Measurements from ENCODE around the gene GTPBP10. TPM values are rescaled to one million over a fixed set of nuclear protein-coding genes. Genes with fewer than 3 reads are reported as not detected.

GTPBP10 gene
- total and polyA plus RNA-seq, 9 of the 15 experiments (the other 6 are each of a cell fraction or from before 2014, with no cell fraction given), result 34.6 to 89.8 (median 76.4) TPM

DNA sequence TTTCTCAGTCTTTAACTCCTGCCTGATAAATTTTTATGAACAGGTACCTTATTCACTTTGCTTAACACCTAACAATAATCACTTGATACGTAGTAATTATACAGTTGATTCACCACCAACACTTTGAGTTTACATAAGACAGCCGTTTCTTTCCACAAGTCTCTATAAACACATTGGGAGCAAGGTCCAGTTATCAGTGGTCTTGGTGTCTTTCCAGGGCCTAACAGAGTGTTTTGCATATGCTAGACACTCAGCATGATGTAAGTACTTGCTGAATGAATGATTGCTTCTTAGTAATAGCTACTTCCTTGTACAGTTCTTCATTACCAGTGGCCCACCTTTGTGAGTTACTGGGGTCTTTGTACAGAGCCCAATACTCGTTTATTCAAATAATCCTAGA is 63.2 kb downstream of the GTPBP10 start:
- no peak overlapping the region for H3K4me2 ChIP-seq (ENCODE audit: insufficient read depth, low read length)
- no TSS peak for BruUV-seq (replicated peaks)
- H4K20me1 ChIP-seq (replicated peaks; ENCODE audit: control insufficient read depth, insufficient read depth, low read length), result no peaks in the 10 kb centered on the region
- no peaks in the 10 kb centered on the region for H3K79me2 ChIP-seq (ENCODE audit: control insufficient read depth, insufficient read depth, low read length)
- DNase-seq (ENCODE audit: extremely low read depth in 1 of 4, low spot score in 3 of 4) (no peak), ATAC-seq (no peak), FAIRE-seq (no peak)
- no peak overlapping the region for H2AFZ ChIP-seq (ENCODE audit: low read depth, low read length)
- ChIA-PET POLR2A (interaction anchor here (0.6 to 1.2 kb wide), 2 partner anchors 8 to 11 kb away, joined by 3 read pairs; no protein-coding TSS in a partner anchor), CTCF (ENCODE audit: low intra/inter-chr PET ratio) (no interaction called here)
- 46% methylated on average over 3 of the region's 3 CpGs for whole genome bisulfite sequencing (ENCODE audit: insufficient coverage, low coverage, missing lambda C conversion rate)
- H3K27me3 ChIP-seq (ENCODE audit: control insufficient read depth in 2 of 2, insufficient read depth in 2 of 2, low read length in 2 of 2), result no peaks in the 10 kb centered on the region
- peaks cover 0 to 1% of the 10 kb centered on the region in 2 experiments; a peak in 2 of 5 replicates for H3K4me1 ChIP-seq (replicated peaks in 1 of 2; ENCODE audit: control insufficient read depth in 2 of 2, insufficient read depth in 2 of 2, low read length in 2 of 2)
- H3K9me3 ChIP-seq (replicated peaks; ENCODE audit: control insufficient read depth, insufficient read depth, low read depth, low read length), result no peaks in the 10 kb centered on the region
- H3K36me3 ChIP-seq (ENCODE audit: control insufficient read depth, insufficient read depth, low read length), result peaks cover 38% of the 10 kb centered on the region
- intact Hi-C loops (cut with micrococcal nuclease) (no loop called here), in situ Hi-C loops (cut with MboI) (no loop called here)
- no peaks in the 10 kb centered on the region for H3K9me1 ChIP-seq (ENCODE audit: control insufficient read depth, insufficient read depth, low read length)
- TF ChIP-seq YY1 (IDR thresholded peaks at IDR 0.05; ENCODE audit: borderline replicate concordance in 1 of 3, control insufficient read depth in 1 of 3, extremely low read depth in 1 of 3, insufficient read depth in 3 of 3, insufficient read length in 1 of 3, insufficient replicate concordance in 2 of 3, low read depth in 1 of 3, low read length in 2 of 3) (no peak), RFX5 (IDR thresholded peaks at IDR 0.05; ENCODE audit: low read depth, low read length) (no peak), DDX20 (tag; IDR thresholded peaks at IDR 0.05; ENCODE audit: low read depth) (no peak), ZNF311 (CRISPR knock-in tag; IDR thresholded peaks at IDR 0.05) (no peak), ZNF830 (CRISPR knock-in tag; IDR thresholded peaks at IDR 0.05) (no peak), MXI1 (IDR thresholded peaks at IDR 0.05; ENCODE audit: low read depth, low read length) (no peak), GTF2E2 (tag; IDR thresholded peaks at IDR 0.05) (no peak), TOE1 (IDR thresholded peaks at IDR 0.05; ENCODE audit: borderline replicate concordance) (no peak), TOE1 (CRISPR knock-in tag; IDR thresholded peaks at IDR 0.05; ENCODE audit: borderline replicate concordance, low read depth) (no peak), FOXJ2 (tag; IDR thresholded peaks at IDR 0.05) (no peak), CBX2 (IDR thresholded peaks at IDR 0.05; ENCODE audit: insufficient read depth, low read length, poor library complexity, severe bottlenecking) (no peak), MEF2D (tag; conservative IDR thresholded peaks at IDR 0.05; ENCODE audit: low read depth) (no peak), GATAD2B (IDR thresholded peaks at IDR 0.05; ENCODE audit: borderline replicate concordance) (no peak)
- TF ChIP-seq, protein P1, sequence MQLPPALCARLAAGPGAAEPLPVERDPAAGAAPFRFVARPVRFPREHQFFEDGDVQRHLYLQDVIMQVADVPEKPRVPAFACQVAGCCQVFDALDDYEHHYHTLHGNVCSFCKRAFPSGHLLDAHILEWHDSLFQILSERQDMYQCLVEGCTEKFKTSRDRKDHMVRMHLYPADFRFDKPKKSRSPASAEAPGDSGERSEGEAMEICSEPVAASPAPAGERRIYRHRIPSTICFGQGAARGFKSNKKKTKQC (CRISPR knock-in tag; IDR thresholded peaks at IDR 0.05), result no peak
- TF ChIP-seq, protein P2, sequence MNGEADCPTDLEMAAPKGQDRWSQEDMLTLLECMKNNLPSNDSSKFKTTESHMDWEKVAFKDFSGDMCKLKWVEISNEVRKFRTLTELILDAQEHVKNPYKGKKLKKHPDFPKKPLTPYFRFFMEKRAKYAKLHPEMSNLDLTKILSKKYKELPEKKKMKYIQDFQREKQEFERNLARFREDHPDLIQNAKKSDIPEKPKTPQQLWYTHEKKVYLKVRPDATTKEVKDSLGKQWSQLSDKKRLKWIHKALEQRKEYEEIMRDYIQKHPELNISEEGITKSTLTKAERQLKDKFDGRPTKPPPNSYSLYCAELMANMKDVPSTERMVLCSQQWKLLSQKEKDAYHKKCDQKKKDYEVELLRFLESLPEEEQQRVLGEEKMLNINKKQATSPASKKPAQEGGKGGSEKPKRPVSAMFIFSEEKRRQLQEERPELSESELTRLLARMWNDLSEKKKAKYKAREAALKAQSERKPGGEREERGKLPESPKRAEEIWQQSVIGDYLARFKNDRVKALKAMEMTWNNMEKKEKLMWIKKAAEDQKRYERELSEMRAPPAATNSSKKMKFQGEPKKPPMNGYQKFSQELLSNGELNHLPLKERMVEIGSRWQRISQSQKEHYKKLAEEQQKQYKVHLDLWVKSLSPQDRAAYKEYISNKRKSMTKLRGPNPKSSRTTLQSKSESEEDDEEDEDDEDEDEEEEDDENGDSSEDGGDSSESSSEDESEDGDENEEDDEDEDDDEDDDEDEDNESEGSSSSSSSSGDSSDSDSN (IDR thresholded peaks at IDR 0.05; ENCODE audit: borderline replicate concordance in 1 of 2, low read depth in 2 of 2, low read length in 2 of 2), result no peak
- TF ChIP-seq, protein P3, sequence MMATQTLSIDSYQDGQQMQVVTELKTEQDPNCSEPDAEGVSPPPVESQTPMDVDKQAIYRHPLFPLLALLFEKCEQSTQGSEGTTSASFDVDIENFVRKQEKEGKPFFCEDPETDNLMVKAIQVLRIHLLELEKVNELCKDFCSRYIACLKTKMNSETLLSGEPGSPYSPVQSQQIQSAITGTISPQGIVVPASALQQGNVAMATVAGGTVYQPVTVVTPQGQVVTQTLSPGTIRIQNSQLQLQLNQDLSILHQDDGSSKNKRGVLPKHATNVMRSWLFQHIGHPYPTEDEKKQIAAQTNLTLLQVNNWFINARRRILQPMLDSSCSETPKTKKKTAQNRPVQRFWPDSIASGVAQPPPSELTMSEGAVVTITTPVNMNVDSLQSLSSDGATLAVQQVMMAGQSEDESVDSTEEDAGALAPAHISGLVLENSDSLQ (IDR thresholded peaks at IDR 0.05), result no peak
- no peak overlapping the region for H3K4me3 ChIP-seq
- H3K27ac ChIP-seq (ENCODE audit: extremely low read depth, low read depth, low read length), result no peak overlapping the region
- H3K9ac ChIP-seq (ENCODE audit: insufficient read depth in 1 of 2, low read depth in 2 of 2, low read length in 2 of 2), result no peak overlapping the region
